A172 (cell line): ENCODE measurements around the gene GIT1. TPM values are rescaled to one million over a fixed set of nuclear protein-coding genes. Genes with fewer than 3 reads are reported as not detected.
A peak's percentile ranks its signal among the peaks of the same experiment; 100 is the strongest.

Experiments
- DNase-seq: peaks from one replicate; pipeline ENCODE4 v3.0.0-alpha.2; 2015; ENCODE audit warnings: low spot score
- total RNA-seq: library from RNA; depleted of rRNA; stranded (reverse); fragments of >200 nt; shearing (Covaris generic); gene quantifications from 2 replicates; pipeline ENCODE4 v1.2.3, GENCODE V29; 2014

Gene GIT1
- total RNA-seq, 1 experiment from 2014 or later = 51.8 TPM

GRCh38 chr17:29579866-29580771 is 9.3 kb downstream of the GIT1 start:
- peak; percentile 85 for DNase-seq

GRCh38 chr17:29578626-29579485 is 10.6 kb downstream of the GIT1 start:
- no peak for DNase-seq

DNA sequence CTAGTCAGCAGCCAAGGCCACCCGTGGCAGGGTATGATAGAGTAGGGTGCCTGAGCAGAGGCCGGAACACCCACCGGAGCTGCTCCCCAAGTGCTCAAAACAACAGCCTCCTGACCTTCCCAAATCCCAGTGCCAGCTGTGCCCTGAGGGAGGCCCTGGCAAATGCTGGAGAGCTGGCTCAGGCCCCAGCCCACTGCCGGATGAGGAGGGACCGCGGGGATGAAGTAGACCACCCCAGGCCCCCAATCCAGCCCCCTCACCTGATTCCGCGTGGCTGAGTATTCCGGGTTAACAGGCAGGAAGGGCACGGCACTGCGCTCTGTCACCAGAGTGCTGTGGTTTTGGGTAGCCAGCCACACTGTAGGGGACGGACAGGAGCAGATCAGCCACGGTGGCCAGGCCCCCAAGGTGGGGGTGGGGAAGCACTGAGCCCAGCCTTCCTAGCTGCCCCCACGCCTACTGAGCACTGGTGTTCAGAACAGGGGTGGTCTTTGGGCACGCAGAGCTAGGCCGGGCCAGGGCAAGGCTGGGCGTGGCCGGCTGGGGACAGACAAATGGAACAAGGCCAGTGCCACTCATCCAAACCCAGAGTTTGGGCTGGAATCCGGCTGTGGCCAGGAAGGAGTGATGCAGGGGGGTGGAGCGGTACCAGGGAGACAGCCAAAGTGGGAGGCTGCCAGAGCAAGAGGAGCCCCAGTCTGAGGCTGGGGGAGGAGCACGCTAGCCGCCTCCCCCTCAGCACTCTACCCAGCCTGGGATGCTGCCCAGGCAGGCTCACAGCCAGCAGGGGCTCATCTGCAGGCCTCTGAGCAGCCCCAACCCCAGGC is 11.8 kb downstream of the GIT1 start:
- DNase-seq = peak; percentile 59

DNA sequence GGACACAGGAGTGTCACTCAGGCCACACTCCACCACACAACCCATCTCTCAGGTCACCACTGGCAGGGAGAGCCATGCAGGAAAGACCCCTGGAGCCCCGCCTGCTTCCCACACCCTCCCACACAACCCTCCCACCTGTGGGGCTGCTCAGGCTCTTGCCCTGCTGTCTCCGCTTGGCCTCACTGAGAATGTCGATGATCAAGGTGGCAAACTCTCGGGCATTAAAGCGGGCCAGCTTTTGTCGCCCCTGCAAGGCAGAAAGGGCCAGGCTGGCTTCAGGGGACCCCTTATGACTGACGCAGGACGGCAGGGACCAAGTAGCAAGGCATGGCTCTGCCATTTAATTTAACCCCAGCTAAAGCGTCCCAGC is 12.5 kb downstream of the GIT1 start:
- DNase-seq = no peak

DNA sequence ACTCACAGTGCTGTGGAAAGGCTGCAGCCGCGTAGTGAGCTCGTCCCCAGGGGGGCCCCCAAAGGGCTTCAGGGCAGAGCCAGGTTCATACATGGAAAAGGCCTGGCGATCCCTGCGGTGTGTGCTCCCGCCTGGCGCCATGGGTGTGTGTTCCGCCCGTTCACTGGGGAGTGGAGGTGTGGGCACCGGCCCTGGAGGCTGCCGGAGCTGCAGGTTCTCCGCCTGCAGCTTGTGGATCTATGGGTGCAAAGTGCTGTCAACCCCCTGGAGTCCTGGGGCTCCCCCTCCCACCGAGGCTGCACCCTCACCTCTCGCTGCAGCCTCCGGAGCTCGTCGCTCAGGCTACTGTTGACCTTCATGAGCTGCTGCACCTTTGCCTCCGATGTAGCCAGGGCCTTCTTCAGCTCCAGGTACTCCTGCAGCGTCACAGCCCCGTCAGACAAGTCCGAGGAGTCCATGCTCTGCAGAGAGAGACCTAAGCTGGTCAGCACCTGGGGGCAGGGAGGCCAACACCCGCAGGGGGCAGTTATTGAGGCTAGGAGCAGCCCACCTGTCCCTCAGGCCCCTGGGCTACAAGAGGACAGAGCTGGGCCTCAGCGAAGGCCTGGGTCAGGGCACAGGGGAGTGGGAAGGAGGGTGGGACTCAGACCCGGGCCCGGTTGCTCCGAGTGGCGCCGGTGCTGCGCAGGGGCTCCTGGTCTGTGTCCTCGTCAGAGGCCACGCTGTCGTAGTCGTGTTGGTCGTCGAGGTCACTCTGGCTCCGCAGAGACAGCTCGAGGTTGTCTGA is 13.0 kb downstream of the GIT1 start:
- DNase-seq = no peak

GRCh38 chr17:29575511-29576213 is 13.8 kb downstream of the GIT1 start:
- no peak for DNase-seq

- DNase-seq = no peak
Measured at GRCh38 chr17:29574732-29575510, 14.5 kb downstream of the GIT1 start.

GRCh38 chr17:29573871-29574731 is 15.3 kb downstream of the GIT1 start:
- DNase-seq = no peak

DNA sequence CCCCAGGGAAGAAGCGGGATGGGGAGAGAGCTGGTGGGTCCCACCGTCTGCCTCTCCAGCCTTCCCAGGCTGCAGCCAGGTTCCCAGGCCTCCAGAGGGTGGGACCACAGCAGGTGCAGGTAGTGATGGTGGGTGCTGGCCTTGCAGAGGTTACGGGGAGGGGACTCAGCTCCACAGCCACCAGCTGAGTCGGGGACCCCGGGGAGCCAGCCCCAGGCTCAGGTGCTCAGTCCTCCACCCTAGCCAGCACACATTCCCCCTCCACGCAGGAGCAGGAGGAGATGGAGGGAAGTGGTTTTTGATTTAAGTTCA is 15.9 kb downstream of the GIT1 start:
- no peak for DNase-seq

DNA sequence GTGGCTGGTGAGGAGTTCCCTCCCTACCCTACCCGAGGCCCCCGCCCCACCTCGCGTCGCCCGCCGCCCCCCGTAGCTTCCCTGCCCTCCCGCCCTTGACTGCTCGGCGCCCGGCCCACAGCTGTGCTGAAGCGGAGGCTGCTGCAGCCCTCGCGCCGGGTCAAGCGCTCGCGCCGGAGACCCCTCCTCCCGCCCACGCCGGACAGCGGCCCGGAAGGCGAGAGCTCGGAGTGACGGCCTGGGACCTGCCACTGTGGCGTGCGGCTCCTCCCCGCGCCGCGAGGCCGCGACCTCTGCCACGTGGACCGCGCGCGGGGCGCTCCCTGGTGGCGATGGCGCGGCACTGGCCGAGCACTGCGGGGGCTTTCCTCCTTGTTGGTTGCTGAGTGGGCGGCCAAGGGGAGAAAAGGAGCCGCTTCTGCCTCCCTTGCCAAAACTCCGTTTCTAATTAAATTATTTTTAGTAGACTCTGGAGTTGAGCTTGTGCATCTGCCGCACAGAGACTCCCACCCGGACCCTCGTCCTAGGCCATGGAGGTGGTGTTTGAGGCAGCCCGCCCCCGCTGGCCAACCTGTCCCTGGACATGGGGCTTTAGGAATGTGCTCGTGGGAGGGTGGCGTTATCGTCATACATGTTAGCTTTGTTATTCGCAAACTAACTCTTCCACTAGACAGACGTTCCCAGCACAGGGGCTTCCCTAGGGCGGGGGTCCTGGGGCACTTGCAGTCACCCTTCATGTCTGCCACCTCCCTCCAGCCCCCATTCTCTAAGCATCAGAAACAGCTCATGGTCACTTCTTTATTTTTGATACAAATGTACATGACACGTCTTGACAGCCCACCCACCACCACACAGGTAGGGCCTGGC is 16.5 kb downstream of the GIT1 start:
- no peak for DNase-seq

GRCh38 chr17:29571883-29572681 is 17.4 kb downstream of the GIT1 start:
- DNase-seq = no peak

DNA sequence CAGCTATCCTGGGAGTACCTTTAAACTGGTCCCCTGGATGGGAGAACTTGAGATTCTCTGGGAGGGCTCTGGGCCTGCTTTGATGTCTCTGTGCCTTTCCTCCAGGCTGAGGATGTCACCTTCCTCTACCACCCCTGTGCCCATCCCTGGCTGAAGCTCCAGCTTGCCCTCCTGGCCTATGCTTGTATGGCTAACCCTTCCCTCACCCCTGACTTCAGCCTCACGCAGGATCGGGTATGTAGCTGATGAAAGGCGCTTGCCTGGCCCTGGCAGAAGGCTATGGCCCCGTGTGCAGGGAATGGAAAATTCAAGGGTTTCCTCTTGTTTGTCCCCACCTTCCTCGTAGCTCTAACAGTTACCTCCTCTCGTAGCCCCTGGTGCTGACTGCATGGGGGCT is 18.0 kb downstream of the GIT1 start:
- no peak for DNase-seq

DNA sequence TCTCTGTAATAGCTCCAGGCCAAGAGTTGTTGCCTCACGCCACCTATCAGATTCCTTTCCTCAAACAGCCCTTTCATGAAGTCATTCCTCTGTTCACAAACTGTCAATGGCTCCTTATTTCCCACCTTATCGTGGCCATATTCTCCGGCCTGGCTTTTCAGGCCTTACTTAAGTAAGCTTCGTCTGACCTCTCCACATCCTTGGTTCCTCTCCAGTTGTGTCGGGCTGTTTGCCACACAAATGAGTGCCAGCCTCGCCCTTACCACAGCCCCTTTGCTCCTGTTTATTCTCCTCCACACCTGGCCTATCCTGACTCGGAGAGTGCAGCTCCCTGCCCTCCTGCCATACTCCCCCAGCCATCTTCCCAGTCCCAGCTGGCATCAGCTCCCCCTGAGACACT is 18.9 kb downstream of the GIT1 start:
- no peak for DNase-seq

GRCh38 chr17:29569245-29569950 is 20.1 kb downstream of the GIT1 start:
- no peak for DNase-seq

DNA sequence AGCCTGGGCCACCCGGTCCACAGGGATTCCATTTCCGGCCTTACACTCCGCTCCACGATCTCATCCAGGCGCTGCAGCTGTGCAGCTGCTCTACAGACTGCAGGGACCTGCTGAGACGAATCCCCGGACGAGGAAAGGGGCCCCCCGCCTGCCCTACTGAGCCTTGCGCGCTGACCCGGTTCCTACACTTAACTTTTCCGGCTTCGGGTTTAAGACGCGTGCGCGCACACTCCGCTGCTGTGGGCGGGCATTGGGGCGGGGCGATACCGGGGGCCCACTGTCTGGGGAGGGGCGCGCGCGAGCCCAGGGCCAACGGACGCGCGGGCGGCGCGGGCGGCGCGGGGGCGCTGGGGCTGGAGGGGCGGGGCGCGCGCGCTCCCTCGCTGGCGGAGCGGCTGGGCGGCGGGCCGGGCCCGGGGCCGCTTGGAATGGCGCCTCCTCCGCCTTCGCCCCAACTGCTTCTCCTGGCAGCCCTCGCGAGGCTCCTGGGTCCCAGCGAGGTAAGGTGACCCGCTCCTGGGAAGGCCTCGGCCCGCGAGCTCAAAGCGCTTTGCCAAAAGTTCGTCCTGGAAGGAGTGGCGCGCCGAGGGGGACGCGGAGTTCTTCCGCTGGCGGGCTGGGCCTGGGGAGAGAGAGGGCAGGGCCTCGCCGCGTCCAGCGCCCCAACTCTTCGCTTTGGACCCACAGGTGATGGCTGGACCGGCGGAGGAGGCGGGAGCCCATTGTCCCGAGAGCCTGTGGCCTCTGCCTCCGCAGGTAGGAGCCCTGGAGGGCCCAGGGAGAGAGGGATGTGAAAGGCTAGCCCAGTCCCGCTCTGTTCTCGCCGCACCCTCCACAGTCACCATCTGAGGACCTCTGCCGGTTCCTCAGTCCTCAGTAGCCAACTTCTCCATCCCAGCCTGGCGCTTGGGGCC is 20.9 kb downstream of the GIT1 start, which contains the start of gene TP53I13:
Gene TP53I13, plus strand, starts transcription at position 371 of the 914 bp plus-strand sequence. Its CDS starts 58 bp downstream, at position 429.
- peak; percentile 61 for DNase-seq
